ENCODE results near the gene CPT1B.

DNA sequence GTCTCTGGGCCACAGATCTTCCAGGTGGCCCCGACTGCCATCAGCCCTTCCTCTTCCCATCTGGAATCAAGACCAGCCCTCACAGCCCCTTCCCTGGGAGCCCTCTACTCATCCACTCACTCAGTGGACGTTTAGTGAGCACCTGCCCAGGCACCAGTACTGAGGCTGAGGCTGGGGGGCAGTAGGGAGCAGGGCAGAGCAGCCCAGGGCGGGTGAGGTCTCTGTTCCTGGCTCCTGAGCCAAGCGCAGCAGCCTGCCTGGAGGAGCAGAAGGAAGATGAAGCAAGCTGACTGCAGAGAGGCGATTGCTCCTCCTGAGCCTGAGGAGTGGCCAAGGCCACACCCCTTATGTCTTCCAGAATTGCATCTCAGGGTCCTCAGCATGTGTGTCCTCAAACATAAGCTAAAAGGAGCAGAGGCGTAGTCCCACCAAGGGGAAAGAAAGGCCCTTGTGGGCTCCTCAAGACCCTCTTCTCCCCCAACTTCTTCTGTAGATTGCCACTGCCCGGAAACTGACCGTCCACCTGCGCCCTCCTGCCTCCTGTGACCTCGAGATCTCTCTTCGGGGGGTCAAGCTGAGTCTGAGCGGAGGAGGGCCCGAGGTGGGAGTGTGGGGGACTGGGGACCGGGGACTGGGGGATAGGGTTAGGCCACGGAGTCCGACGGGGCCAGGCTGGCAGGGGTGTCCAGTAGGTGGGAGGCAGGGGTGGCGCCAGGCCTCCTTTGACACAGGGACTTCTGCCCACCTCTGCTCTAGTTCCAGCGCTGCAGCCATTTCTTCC is 28.1 kb upstream of the CPT1B start:
- TF ChIP-seq POLR2A (IDR thresholded peaks at IDR 0.05; ENCODE audit: low read depth, low read length), result no peak
- TF ChIP-seq POLR2AphosphoS5 (IDR thresholded peaks at IDR 0.05; ENCODE audit: low read depth, low read length), result no peak
